RPMI7951 (cell line): ENCODE data around the gene MIEF2. TPM values are rescaled to one million over a fixed set of nuclear protein-coding genes. Genes with fewer than 3 reads are reported as not detected.
"Not testable (repeated sequence)": the region's sequence is repeated elsewhere in the genome, so short reads cannot be mapped to it uniquely, and the experiment has no call there.

Experiments used
- DNase-seq: peaks from one replicate; pipeline ENCODE4 v3.0.0-alpha.2; 2012; ENCODE audit warnings: low read depth
- total RNA-seq: library from RNA; depleted of rRNA; stranded (reverse); fragments of >200 nt; shearing (Covaris generic); gene quantifications from 2 replicates; pipeline ENCODE4 v1.2.3, GENCODE V29; 2014; rRNA removed

The MIEF2 gene
- total RNA-seq, 1 experiment from 2014 or later, result 4.8 TPM

GRCh38 chr17:18291718-18292540, 31.5 kb downstream of the MIEF2 start:
- DNase-seq, result no peak

GRCh38 chr17:18298061-18298460, 37.6 kb downstream of the MIEF2 start:
- not testable (repeated sequence) for DNase-seq

GRCh38 chr17:18300725-18301480, 40.4 kb downstream of the MIEF2 start:
- DNase-seq, result no peak

- not testable (repeated sequence) for DNase-seq
These were observed 42.7 kb downstream of the MIEF2 start for GRCh38 chr17:18303206-18303605.

GRCh38 chr17:18309202-18309601, 48.7 kb downstream of the MIEF2 start:
- no peak for DNase-seq

- DNase-seq, result peak; percentile 6
These were observed 53.7 kb downstream of the MIEF2 start for GRCh38 chr17:18314059-18314730.

- DNase-seq, result peak; percentile 97
These were observed 54.5 kb downstream of the MIEF2 start, which contains the start of the genes SMCR8 and TOP3A for GRCh38 chr17:18314731-18315561. TSS of gene SMCR8 (plus strand) at chr17:18315293. CDS start at chr17:18315790, 497 bp downstream. TSS of gene TOP3A (minus strand) at chr17:18314994. CDS start at chr17:18314778, 216 bp downstream.

- DNase-seq, result no peak
These were observed 55.1 kb downstream of the MIEF2 start for GRCh38 chr17:18315562-18315922.

- DNase-seq, result no peak
These were observed 55.5 kb downstream of the MIEF2 start for GRCh38 chr17:18315961-18316360.

Other genes starting within 250 kb of the MIEF2 start
- gene ATPAF2, start 221.5 kb upstream of the MIEF2 start, total RNA-seq, result 13.3 and 14.0 TPM in 2 replicates
- gene GID4, start 221.3 kb upstream of the MIEF2 start, total RNA-seq, result 4.9 and 6.0 TPM in 2 replicates
- 25.7 and 45.5 TPM in 2 replicates for gene DRG2, start 172.7 kb upstream of the MIEF2 start, total RNA-seq
- 0.24 TPM in 1 of 2 replicates, not detected in the other for gene MYO15A, start 151.9 kb upstream of the MIEF2 start, total RNA-seq
- 62.8 and 65.1 TPM in 2 replicates for gene ALKBH5, start 76.8 kb upstream of the MIEF2 start, total RNA-seq
- gene LLGL1, start 35.0 kb upstream of the MIEF2 start, total RNA-seq, result 12.1 and 20.0 TPM in 2 replicates
- 130 and 143 TPM in 2 replicates for gene FLII, start 1.9 kb upstream of the MIEF2 start, total RNA-seq
- gene TOP3A, start 54.3 kb downstream of the MIEF2 start, total RNA-seq, result 22.7 and 27.7 TPM in 2 replicates
- gene SMCR8, start 54.6 kb downstream of the MIEF2 start, total RNA-seq, result 5.6 and 5.9 TPM in 2 replicates
- 19.0 and 19.3 TPM in 2 replicates for gene SHMT1, start 102.9 kb downstream of the MIEF2 start, total RNA-seq
- gene EVPLL, start 117.1 kb downstream of the MIEF2 start, total RNA-seq, result not detected in 2 replicates
- gene LGALS9C, start 216.1 kb downstream of the MIEF2 start, total RNA-seq, result not detected in 2 replicates